ENCODE measurements around the gene NCOA3.

DNA sequence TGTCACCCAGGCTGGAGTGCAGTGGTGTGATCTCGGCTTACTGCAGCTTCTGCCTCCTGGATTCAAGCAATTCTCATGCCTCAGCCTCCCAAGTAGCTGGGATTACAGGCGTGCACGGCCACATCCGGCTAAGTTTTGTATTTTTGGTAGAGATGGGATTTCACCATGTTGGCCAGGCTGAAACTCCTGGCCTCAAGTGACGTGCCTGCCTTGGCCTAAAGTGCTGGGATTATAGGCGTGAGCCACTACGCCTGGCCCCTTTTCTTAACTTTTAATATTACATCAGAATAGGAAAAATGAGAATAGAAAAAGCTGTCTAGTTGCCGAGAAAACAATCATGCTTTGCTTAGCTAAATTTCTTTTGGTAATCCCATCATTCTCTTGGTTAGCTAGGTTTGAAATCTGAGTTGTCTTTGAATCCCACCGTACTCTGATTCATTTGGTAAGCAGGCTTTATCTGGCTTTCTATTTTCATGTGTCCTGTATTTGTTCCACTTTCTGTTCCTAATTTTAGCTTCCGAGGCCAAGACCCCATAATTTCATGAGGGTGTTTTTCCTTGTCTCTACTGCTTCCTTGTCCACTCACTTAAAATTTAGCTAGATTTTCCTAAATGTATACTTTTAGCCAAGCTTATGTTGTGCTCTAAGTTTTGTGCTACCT lies 83.5 kb downstream of the NCOA3 start:
- TF ChIP-seq, protein P1, sequence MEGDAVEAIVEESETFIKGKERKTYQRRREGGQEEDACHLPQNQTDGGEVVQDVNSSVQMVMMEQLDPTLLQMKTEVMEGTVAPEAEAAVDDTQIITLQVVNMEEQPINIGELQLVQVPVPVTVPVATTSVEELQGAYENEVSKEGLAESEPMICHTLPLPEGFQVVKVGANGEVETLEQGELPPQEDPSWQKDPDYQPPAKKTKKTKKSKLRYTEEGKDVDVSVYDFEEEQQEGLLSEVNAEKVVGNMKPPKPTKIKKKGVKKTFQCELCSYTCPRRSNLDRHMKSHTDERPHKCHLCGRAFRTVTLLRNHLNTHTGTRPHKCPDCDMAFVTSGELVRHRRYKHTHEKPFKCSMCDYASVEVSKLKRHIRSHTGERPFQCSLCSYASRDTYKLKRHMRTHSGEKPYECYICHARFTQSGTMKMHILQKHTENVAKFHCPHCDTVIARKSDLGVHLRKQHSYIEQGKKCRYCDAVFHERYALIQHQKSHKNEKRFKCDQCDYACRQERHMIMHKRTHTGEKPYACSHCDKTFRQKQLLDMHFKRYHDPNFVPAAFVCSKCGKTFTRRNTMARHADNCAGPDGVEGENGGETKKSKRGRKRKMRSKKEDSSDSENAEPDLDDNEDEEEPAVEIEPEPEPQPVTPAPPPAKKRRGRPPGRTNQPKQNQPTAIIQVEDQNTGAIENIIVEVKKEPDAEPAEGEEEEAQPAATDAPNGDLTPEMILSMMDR (conservative IDR thresholded peaks at IDR 0.05; ENCODE audit: low read depth, low read length): no peak
- TF ChIP-seq EZH2 (IDR thresholded peaks at IDR 0.05; ENCODE audit: low read length, unreplicated experiment) (no peak), EZH2phosphoT487 (IDR thresholded peaks at IDR 0.05; ENCODE audit: borderline replicate concordance, low read length) (no peak)
